ENCODE data around the gene CPAMD8.

Gene CPAMD8

GRCh38 chr19:16888629-16889365, 137.8 kb downstream of the CPAMD8 start, which contains the start of gene F2RL3:
Gene F2RL3, plus strand, starts transcription at chr19:16888999. Its CDS starts 191 bp downstream, at chr19:16889190.
- TF ChIP-seq CTCF (conservative IDR thresholded peaks at IDR 0.05; ENCODE audit: low read length), result no peak
- H3K4me3 ChIP-seq (ENCODE audit: low read length), result no peak within 1 kb of the TSS
- DNase-seq (ENCODE audit: low read depth), result peak; percentile 64

- no peak for TF ChIP-seq CTCF (conservative IDR thresholded peaks at IDR 0.05; ENCODE audit: low read length)
- DNase-seq (ENCODE audit: low read depth), result no peak
- no peak overlapping the region for H3K4me3 ChIP-seq (ENCODE audit: low read length)
These were observed 139.0 kb downstream of the CPAMD8 start for GRCh38 chr19:16887353-16888265.

GRCh38 chr19:16886305-16886880, 140.2 kb downstream of the CPAMD8 start:
- DNase-seq (ENCODE audit: low read depth), result peak; percentile 70
- no peak for TF ChIP-seq CTCF (conservative IDR thresholded peaks at IDR 0.05; ENCODE audit: low read length)
- H3K4me3 ChIP-seq (ENCODE audit: low read length), result no peak overlapping the region

- TF ChIP-seq CTCF (conservative IDR thresholded peaks at IDR 0.05; ENCODE audit: low read length), result no peak
- no peak overlapping the region for H3K4me3 ChIP-seq (ENCODE audit: low read length)
- DNase-seq (ENCODE audit: low read depth), result no peak
These were observed 141.4 kb downstream of the CPAMD8 start for GRCh38 chr19:16885166-16885565.

- no peak overlapping the region for H3K4me3 ChIP-seq (ENCODE audit: low read length)
- no peak for TF ChIP-seq CTCF (conservative IDR thresholded peaks at IDR 0.05; ENCODE audit: low read length)
- DNase-seq (ENCODE audit: low read depth), result no peak
These were observed 143.1 kb downstream of the CPAMD8 start for GRCh38 chr19:16883522-16883921.

GRCh38 chr19:16882146-16882545, 144.5 kb downstream of the CPAMD8 start:
- no peak for DNase-seq (ENCODE audit: low read depth)
- H3K4me3 ChIP-seq (ENCODE audit: low read length), result no peak overlapping the region
- TF ChIP-seq CTCF (conservative IDR thresholded peaks at IDR 0.05; ENCODE audit: low read length), result no peak
